ENCODE data around the gene LRIG1. TPM values are rescaled to one million over a fixed set of nuclear protein-coding genes. Genes with fewer than 3 reads are reported as not detected.

The LRIG1 gene
- total RNA-seq, 2 donors from 2014 or later = 119 to 186 TPM

DNA sequence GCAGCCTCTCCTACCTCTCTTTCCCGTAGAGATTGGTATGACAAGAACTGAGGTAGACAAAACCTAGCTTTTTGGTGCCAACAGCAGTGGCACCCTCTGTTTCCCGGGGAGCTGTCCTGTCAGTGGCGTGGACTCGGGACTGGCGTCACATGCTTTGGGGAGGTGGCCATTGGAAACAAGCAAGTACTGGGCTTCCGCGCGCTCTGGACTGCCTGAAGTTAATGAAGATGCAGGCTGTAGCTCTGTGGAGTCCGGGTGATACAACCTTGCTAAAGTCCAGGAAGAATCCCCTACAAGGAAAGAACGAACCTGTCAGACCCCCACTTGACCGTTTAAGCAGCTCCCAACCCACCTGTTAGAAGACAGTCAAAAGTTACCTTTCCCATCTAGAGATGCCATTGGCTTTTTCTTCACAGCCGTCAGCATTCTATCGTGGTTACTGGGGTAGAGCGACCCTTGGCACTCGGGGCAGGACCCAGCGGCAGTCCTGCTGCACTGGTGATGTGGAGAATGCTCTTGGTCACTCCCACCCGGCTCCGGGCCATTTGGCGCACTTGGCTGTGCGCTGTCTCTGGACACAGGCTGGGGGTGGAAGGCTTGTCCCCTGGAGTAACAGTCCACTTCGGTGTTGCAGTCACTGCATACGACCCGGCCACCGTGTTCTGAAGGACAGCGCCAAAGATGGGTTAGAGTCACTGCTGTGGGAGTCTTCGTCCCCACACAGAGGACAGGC is 120.5 kb downstream of the LRIG1 start:
- Histone ChIP-seq H3K4me3 (no peak overlapping the region), H3K9me3 (no peaks in the 10 kb centered on the region), H3K36me3 (peaks cover 38 to 44% of the 10 kb centered on the region in 2 donors), H3K27ac (no peak overlapping the region), H3K4me1 (replicated peaks) (no peaks in the 10 kb centered on the region), H3K27me3 (replicated peaks; ENCODE audit: insufficient read depth) (no peaks in the 10 kb centered on the region)
- intact Hi-C loops (cut with DNase I) = no loop called here
- 96% methylated on average over 26 of the region's 26 CpGs for WGBS
- DNase-seq (ENCODE audit: low spot score) = no peak
- no peak for TF ChIP-seq POLR2A (IDR thresholded peaks at IDR 0.05)
- no peak for TF ChIP-seq POLR2AphosphoS5 (IDR thresholded peaks at IDR 0.05)
- TF ChIP-seq, protein P1, sequence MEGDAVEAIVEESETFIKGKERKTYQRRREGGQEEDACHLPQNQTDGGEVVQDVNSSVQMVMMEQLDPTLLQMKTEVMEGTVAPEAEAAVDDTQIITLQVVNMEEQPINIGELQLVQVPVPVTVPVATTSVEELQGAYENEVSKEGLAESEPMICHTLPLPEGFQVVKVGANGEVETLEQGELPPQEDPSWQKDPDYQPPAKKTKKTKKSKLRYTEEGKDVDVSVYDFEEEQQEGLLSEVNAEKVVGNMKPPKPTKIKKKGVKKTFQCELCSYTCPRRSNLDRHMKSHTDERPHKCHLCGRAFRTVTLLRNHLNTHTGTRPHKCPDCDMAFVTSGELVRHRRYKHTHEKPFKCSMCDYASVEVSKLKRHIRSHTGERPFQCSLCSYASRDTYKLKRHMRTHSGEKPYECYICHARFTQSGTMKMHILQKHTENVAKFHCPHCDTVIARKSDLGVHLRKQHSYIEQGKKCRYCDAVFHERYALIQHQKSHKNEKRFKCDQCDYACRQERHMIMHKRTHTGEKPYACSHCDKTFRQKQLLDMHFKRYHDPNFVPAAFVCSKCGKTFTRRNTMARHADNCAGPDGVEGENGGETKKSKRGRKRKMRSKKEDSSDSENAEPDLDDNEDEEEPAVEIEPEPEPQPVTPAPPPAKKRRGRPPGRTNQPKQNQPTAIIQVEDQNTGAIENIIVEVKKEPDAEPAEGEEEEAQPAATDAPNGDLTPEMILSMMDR (IDR thresholded peaks at IDR 0.05) = no peak

DNA sequence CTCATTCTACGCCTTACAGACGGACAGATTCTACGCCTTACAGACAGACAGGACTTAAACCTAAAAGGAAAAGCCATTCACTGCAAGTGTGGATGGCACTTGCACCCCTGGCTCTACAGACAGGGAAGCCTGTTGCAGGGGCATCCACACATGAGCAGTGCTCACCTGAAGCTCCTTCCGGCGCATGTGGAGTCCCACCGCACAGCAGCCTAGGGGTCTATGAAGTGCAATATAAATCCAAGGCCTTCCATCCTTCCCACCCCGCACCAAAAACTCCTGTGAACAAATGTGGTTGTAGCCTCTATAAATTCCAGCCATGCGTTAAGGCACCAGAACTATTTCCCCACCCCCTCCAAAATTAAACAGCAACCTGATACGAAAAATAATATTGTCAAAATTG is 121.3 kb downstream of the LRIG1 start:
- intact Hi-C loops (cut with DNase I) = loop anchor here (10.0 kb wide), 1 partner anchor 105 kb away; no protein-coding TSS in a partner anchor
- no peak overlapping the region for H3K4me3 ChIP-seq
- H3K27me3 ChIP-seq (replicated peaks; ENCODE audit: insufficient read depth) = no peaks in the 10 kb centered on the region
- H3K36me3 ChIP-seq = peaks cover 30 to 39% of the 10 kb centered on the region in 2 donors
- no peaks in the 10 kb centered on the region for H3K4me1 ChIP-seq (replicated peaks)
- WGBS = 91% methylated on average over 9 of the region's 9 CpGs
- no peaks in the 10 kb centered on the region for H3K9me3 ChIP-seq
- DNase-seq (ENCODE audit: low spot score) = no peak
- no peak for TF ChIP-seq POLR2A (IDR thresholded peaks at IDR 0.05)
- no peak for TF ChIP-seq POLR2AphosphoS5 (IDR thresholded peaks at IDR 0.05)
- TF ChIP-seq, protein P1 (IDR thresholded peaks at IDR 0.05) = no peak
- no peak overlapping the region for H3K27ac ChIP-seq

DNA sequence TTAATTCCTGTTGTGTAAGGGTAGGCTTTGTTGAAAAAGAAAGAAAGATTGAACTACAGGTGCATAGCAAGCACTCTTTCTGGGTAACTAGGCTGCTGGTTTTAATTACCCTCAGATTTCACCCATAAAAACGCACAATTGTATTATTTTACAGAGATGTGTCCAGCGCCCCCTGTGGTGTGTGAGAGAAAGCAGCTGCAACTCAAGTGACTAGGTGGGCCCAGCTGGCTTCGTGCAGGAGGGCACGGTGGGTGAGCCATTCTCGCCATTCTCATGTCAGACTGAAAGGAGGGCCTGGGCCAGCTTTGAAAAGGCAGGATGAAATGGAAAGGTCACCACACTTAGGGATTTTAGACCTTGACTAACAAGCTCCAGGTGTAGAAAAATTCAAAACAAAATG is 122.6 kb downstream of the LRIG1 start:
- Histone ChIP-seq H3K4me3 (no peak overlapping the region), H3K4me1 (replicated peaks) (no peaks in the 10 kb centered on the region), H3K27ac (no peak overlapping the region), H3K27me3 (replicated peaks; ENCODE audit: insufficient read depth) (no peaks in the 10 kb centered on the region), H3K9me3 (no peaks in the 10 kb centered on the region), H3K36me3 (peaks cover 24 to 33% of the 10 kb centered on the region in 2 donors)
- 74% methylated on average over 5 of the region's 5 CpGs for WGBS
- TF ChIP-seq POLR2A (IDR thresholded peaks at IDR 0.05) (no peak), POLR2AphosphoS5 (IDR thresholded peaks at IDR 0.05) (no peak)
- TF ChIP-seq, protein P1 (IDR thresholded peaks at IDR 0.05) = peak in 3 of 4 experiments; percentile 16 to 29 (median 24)
- intact Hi-C loops (cut with DNase I) = loop anchor here (10.0 kb wide), 1 partner anchor 103 kb away; no protein-coding TSS in a partner anchor
- no peak for DNase-seq (ENCODE audit: low spot score)

DNA sequence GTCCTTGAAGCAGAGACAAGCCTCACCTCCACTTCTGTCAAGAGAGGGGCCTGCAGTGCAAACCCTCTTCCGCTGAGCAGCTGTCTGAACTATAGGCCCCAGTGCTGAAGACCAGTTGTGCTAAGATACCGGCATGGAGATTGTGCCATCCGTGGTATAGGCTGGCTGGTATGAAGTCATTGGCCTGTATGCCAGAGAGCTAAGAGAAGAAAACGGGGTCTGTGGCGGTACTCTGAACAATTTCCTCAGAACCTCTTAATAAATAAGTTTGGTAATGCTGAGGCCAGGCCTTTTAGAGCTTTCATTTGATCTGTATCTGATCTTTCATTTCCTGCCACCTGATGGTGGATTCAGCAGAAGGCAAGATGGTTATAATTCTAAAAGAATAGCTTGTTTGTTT is 123.0 kb downstream of the LRIG1 start:
- intact Hi-C loops (cut with DNase I) = loop anchor here (10.0 kb wide), 1 partner anchor 103 kb away; no protein-coding TSS in a partner anchor
- no peak for DNase-seq (ENCODE audit: low spot score)
- WGBS = 81% methylated on average over 5 of the region's 5 CpGs
- no peak overlapping the region for H3K4me3 ChIP-seq
- no peaks in the 10 kb centered on the region for H3K27me3 ChIP-seq (replicated peaks; ENCODE audit: insufficient read depth)
- peaks cover 19 to 32% of the 10 kb centered on the region in 2 donors for H3K36me3 ChIP-seq
- H3K27ac ChIP-seq = no peak overlapping the region
- no peaks in the 10 kb centered on the region for H3K9me3 ChIP-seq
- TF ChIP-seq, protein P1 (IDR thresholded peaks at IDR 0.05) = no peak
- TF ChIP-seq POLR2AphosphoS5 (IDR thresholded peaks at IDR 0.05) (no peak), POLR2A (IDR thresholded peaks at IDR 0.05) (no peak)
- H3K4me1 ChIP-seq (replicated peaks) = no peaks in the 10 kb centered on the region

DNA sequence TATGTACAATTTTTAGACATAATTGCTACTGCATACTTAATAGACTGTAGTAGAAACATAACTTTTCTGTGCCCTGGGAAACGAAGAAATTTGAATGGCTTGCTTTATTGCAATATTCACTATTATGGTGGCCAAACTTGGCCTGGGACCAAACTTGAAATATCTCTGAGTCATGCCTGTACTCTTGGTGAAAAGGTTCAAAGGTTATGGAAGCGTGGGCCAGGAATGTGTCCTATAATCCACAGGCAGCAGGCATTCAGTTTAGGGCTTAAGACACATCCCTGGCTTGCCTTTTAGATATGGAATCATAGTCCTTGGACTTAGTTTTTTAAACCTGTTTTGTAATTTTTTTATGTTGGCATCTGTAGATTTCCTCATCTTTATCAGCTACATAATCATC is 124.3 kb downstream of the LRIG1 start:
- Histone ChIP-seq H3K4me1 (replicated peaks) (no peaks in the 10 kb centered on the region), H3K4me3 (no peak overlapping the region), H3K27ac (no peak overlapping the region), H3K27me3 (replicated peaks; ENCODE audit: insufficient read depth) (no peaks in the 10 kb centered on the region), H3K9me3 (no peaks in the 10 kb centered on the region), H3K36me3 (peaks cover 8 to 20% of the 10 kb centered on the region in 2 donors)
- intact Hi-C loops (cut with DNase I) = loop anchor here (10.0 kb wide), 1 partner anchor 102 kb away; no protein-coding TSS in a partner anchor
- no peak for DNase-seq (ENCODE audit: low spot score)
- TF ChIP-seq POLR2A (IDR thresholded peaks at IDR 0.05) (no peak), POLR2AphosphoS5 (IDR thresholded peaks at IDR 0.05) (no peak)
- TF ChIP-seq, protein P1 (IDR thresholded peaks at IDR 0.05) = no peak
- 66% methylated on average over 2 of the region's 2 CpGs for WGBS

Measured in prostate gland (tissue), 2 donors.